HepG2 (cell line): ENCODE data around the gene PSMB3. TPM values are rescaled to one million over a fixed set of nuclear protein-coding genes. Genes with fewer than 3 reads are reported as not detected.
A peak's percentile ranks its signal among the peaks of the same experiment; 100 is the strongest.

Source experiments
- BCLAF1 ChIP-seq: fragments of 450-650 bp; IDR thresholded peaks from 2 replicates; pipeline ENCODE4 v1.6.1; 2017; ENCODE audit warnings: mild to moderate bottlenecking
- DDIT3 ChIP-seq: sonication (generic); formaldehyde crosslinking; IDR thresholded peaks from 2 replicates; pipeline ENCODE4 v1.4.0; 2020; ENCODE audit warnings: mild to moderate bottlenecking, missing genetic modification reagents
- EZH2 ChIP-seq: conservative IDR thresholded peaks from 2 replicates; pipeline ENCODE4 v1.6.1; 2012; ENCODE audit warnings: mild to moderate bottlenecking, low read depth, low read length, moderate library complexity
- IRF9 ChIP-seq: sonication (generic); formaldehyde crosslinking; IDR thresholded peaks from 2 replicates; pipeline ENCODE4 v1.8.0; 2022; ENCODE audit warnings: missing genetic modification reagents, mild to moderate bottlenecking, borderline replicate concordance
- KDM3A ChIP-seq: IDR thresholded peaks from 2 replicates; pipeline ENCODE4 v1.6.1; 2018; ENCODE audit warnings: low read depth, missing compliant biosample characterization
- KDM6A ChIP-seq: IDR thresholded peaks from 2 replicates; pipeline ENCODE4 v1.6.1; 2016; ENCODE audit warnings: low read depth
- MATR3 ChIP-seq: sonication (generic); formaldehyde crosslinking; IDR thresholded peaks from 2 replicates; pipeline ENCODE4 v1.4.0; 2020; ENCODE audit warnings: missing genetic modification reagents
- MXD1 ChIP-seq: sonication (generic); formaldehyde crosslinking; IDR thresholded peaks from 2 replicates; pipeline ENCODE4 v1.4.0; 2020; ENCODE audit warnings: mild to moderate bottlenecking, missing genetic modification reagents
- NR2F6 ChIP-seq, 2 experiments: IDR thresholded peaks; 2 replicates each; pipeline ENCODE4 v1.6.1; 2016; ENCODE audit warnings: antibody characterized with exemption in 1 of 2, mild to moderate bottlenecking in 1 of 2
- SP140L ChIP-seq: sonication (generic); formaldehyde crosslinking; IDR thresholded peaks from 2 replicates; pipeline ENCODE4 v1.4.0; 2020; ENCODE audit warnings: missing genetic modification reagents, borderline replicate concordance
- ZNF121 ChIP-seq: sonication (generic); formaldehyde crosslinking; IDR thresholded peaks from 2 replicates; pipeline ENCODE4 v1.5.0; 2020; ENCODE audit warnings: mild to moderate bottlenecking, missing genetic modification reagents
- ZNF20 ChIP-seq: sonication (generic); formaldehyde crosslinking; IDR thresholded peaks from 2 replicates; pipeline ENCODE4 v1.4.0; 2020; ENCODE audit warnings: mild to moderate bottlenecking, moderate library complexity, missing genetic modification reagents
- ZNF513 ChIP-seq: sonication (generic); formaldehyde crosslinking; conservative IDR thresholded peaks from 2 replicates; pipeline ENCODE4 v1.5.0; 2020; ENCODE audit warnings: missing genetic modification reagents
- ZNF574 ChIP-seq: sonication (generic); formaldehyde crosslinking; IDR thresholded peaks from 2 replicates; pipeline ENCODE4 v1.4.0; 2020; ENCODE audit warnings: missing genetic modification reagents
- ZSCAN25 ChIP-seq: sonication (generic); formaldehyde crosslinking; IDR thresholded peaks from 2 replicates; pipeline ENCODE4 v1.8.0; 2022; ENCODE audit warnings: mild to moderate bottlenecking, missing genetic modification reagents
- ZXDC ChIP-seq: sonication (generic); formaldehyde crosslinking; IDR thresholded peaks from 2 replicates; pipeline ENCODE4 v1.5.0; 2020; ENCODE audit warnings: mild to moderate bottlenecking, missing genetic modification reagents
- polyA plus RNA-seq, 8 experiments: library from polyadenylated mRNA; depleted of rRNA in 3 of 8; stranded (reverse) in 7 of 8; unstranded in 1 of 8; fragments of >200 nt; fragmentation: Illumina TruSeq in 4 of 8; extraction: Trizol in 4 of 8; gene quantifications; 2 replicates each; pipeline versions ENCODE4 v1.2.1 to v1.2.3, GENCODE V29; 2011 to 2016; ENCODE audit warnings: low read depth in 4 of 8, missing spikeins in 1 of 8, mixed read lengths in 1 of 8; ENCODE audit not compliant: insufficient read depth in 1 of 8
- total RNA-seq, 5 experiments: library from RNA; depleted of rRNA; stranded (reverse); fragments of >200 nt; fragmentation: Illumina TruSeq; extraction: Trizol; gene quantifications; 2 replicates each; pipeline ENCODE4 v1.2.3, GENCODE V29; 2016; ENCODE audit warnings: low read depth in 1 of 5

PSMB3 gene
- total and polyA plus RNA-seq, 2 of the 13 experiments (the other 11 are each of a cell fraction or from before 2014, with no cell fraction given) = 366 to 517 TPM

GRCh38 chr17:38752308-38753070 is at the start of gene PSMB3 (continued):
- peak; percentile 64; the same call in 1 of the 2 replicates for TF ChIP-seq ZSCAN25 (CRISPR knock-in tag)
- TF ChIP-seq BCLAF1 = no peak
- TF ChIP-seq NR2F6 (IDR thresholded peaks at IDR 0.05) = 0 out of 2 replicates have a peak, but pooled peaks have one; percentile 20
- peak; percentile 56; the same call in 1 of the 2 replicates for TF ChIP-seq NR2F6 (CRISPR knock-in tag; IDR thresholded peaks at IDR 0.05)
- TF ChIP-seq DDIT3 (CRISPR knock-in tag) = no peak
- TF ChIP-seq EZH2 = no peak
- TF ChIP-seq IRF9 (CRISPR knock-in tag) = no peak; the same call in none of the 2 replicates
- TF ChIP-seq KDM6A (CRISPR knock-in tag) = 0 out of 2 replicates have a peak, but pooled peaks have one; percentile 31
- TF ChIP-seq ZXDC = no peak
- peak; percentile 99 for TF ChIP-seq ZNF574 (CRISPR knock-in tag)
- TF ChIP-seq ZNF20 (CRISPR knock-in tag) = no peak; the same call in 1 of the 2 replicates
- TF ChIP-seq SP140L (CRISPR knock-in tag) = no peak
- TF ChIP-seq MXD1 (CRISPR knock-in tag) = peak; percentile 94
- 0 out of 2 replicates have a peak, but pooled peaks have one; percentile 2 for TF ChIP-seq KDM3A (CRISPR knock-in tag)
- 0 out of 2 replicates have a peak, but pooled peaks have one; percentile 56 for TF ChIP-seq ZNF513 (CRISPR knock-in tag)
- no peak for TF ChIP-seq ZNF121 (CRISPR knock-in tag)
- TF ChIP-seq MATR3 = no peak
